Activated B cell treated with CpG ODN at 0.5 μM for 24 hours (primary cell): Measurements from ENCODE around the gene UGDH. TPM values are rescaled to one million over a fixed set of nuclear protein-coding genes. Genes with fewer than 3 reads are reported as not detected.

Experiments used
- ATAC-seq: fragments of 200-7000 bp; cut with Tn5 transposase; one replicate; pipeline ENCODE4 v1.10.0; 2021; ENCODE audit warnings: low read depth, mild to moderate bottlenecking, moderate library complexity
- CTCF ChIA-PET: fragments of 350-600 bp; sonication (Branson Sonifier 250); formaldehyde crosslinking; loops from one replicate; lab custom pipeline; 2021; ENCODE audit warnings: antibody characterized with exemption; lab: Charles Lee
- POLR2A ChIA-PET: fragments of 350-600 bp; sonication (Branson Sonifier 250); formaldehyde crosslinking; loops from one replicate; lab custom pipeline; 2021; ENCODE audit warnings: antibody characterized with exemption; lab: Charles Lee
- DNase-seq: peaks from one replicate; pipeline ENCODE4 v3.0.0; 2022
- H3K27ac Mint-ChIP-seq: one replicate; pipeline ENCODE4 v1.8.0; 2020; ENCODE audit warnings: mixed read lengths
- H3K27me3 Mint-ChIP-seq: one replicate; pipeline ENCODE4 v1.8.0; 2021; ENCODE audit warnings: mixed read lengths
- H3K36me3 Mint-ChIP-seq: one replicate; pipeline ENCODE4 v1.8.0; 2021; ENCODE audit warnings: low read depth, mixed read lengths
- H3K4me1 Mint-ChIP-seq: one replicate; pipeline ENCODE4 v1.8.0; 2021; ENCODE audit warnings: mixed read lengths
- H3K4me3 Mint-ChIP-seq: one replicate; pipeline ENCODE4 v1.8.0; 2020; ENCODE audit warnings: mild to moderate bottlenecking, mixed read lengths
- H3K9me3 Mint-ChIP-seq: one replicate; pipeline ENCODE4 v1.8.0; 2020; ENCODE audit warnings: mixed read lengths
- CTCF ChIP-seq: fragments of 200-600 bp; IDR thresholded peaks from one replicate; pipeline ENCODE4 v1.8.0; 2022; ENCODE audit warnings: antibody characterized with exemption, mild to moderate bottlenecking
- intact Hi-C: fragments of 100-400 bp; cut with micrococcal nuclease; formaldehyde crosslinking; loops from one replicate; pipeline ENCODE4 v1.15.1; 2024
- total RNA-seq: library from RNA; stranded (reverse); gene quantifications from 2 replicates; pipeline ENCODE4 v1.2.3, GENCODE V29; 2022

UGDH gene
- total RNA-seq, 1 donor from 2014 or later, result 43.3 TPM

GRCh38 chr4:39525822-39526690, 1.2 kb downstream of the UGDH start:
- CTCF ChIA-PET, result interaction anchor here (1.0 to 2.0 kb wide), 2 partner anchors 57 to 112 kb away, joined by 4 to 5 read pairs; partner anchors contain the start of gene SMIM14
- intact Hi-C loops, result loop anchor here (2.0 kb wide), 1 partner anchor 67 kb away; the partner anchor contains the start of genes LIAS and RPL9
- no peak for TF ChIP-seq CTCF
- Mint-ChIP-seq H3K27ac (peak overlapping the region; percentile 83), H3K36me3 (peaks cover 14% of the 10 kb centered on the region), H3K9me3 (peaks cover 3% of the 10 kb centered on the region), H3K27me3 (no peaks in the 10 kb centered on the region), H3K4me3 (peak overlapping the region; percentile 98), H3K4me1 (peaks cover 20% of the 10 kb centered on the region)
- POLR2A ChIA-PET, result interaction anchor here (0.5 to 2.8 kb wide), 6 partner anchors 99 to 182 kb away, joined by 3 to 113 read pairs (median 9); partner anchors contain the start of genes SMIM14 and UBE2K
- DNase-seq, result no peak
- no peak for ATAC-seq

GRCh38 chr4:39524161-39524957, 2.9 kb downstream of the UGDH start:
- intact Hi-C loops, result no loop called here
- POLR2A ChIA-PET, result interaction anchor here (0.5 to 1.2 kb wide), 9 partner anchors 29 to 527 kb away, joined by 3 to 11 read pairs (median 4); partner anchors contain the start of genes SMIM14 and UBE2K

GRCh38 chr4:39522068-39522467, 5.2 kb downstream of the UGDH start:
- no peak for ATAC-seq
- H3K27ac Mint-ChIP-seq, result no peak overlapping the region
- no peaks in the 10 kb centered on the region for H3K27me3 Mint-ChIP-seq
- peaks cover 13% of the 10 kb centered on the region for H3K4me1 Mint-ChIP-seq
- no peak for TF ChIP-seq CTCF
- CTCF ChIA-PET, result no interaction called here
- POLR2A ChIA-PET, result no interaction called here
- no peak for DNase-seq
- intact Hi-C loops, result no loop called here
- no peaks in the 10 kb centered on the region for H3K9me3 Mint-ChIP-seq
- H3K36me3 Mint-ChIP-seq, result peaks cover 11% of the 10 kb centered on the region
- no peak overlapping the region for H3K4me3 Mint-ChIP-seq

More at GRCh38 chr4:39524161-39524957, 2.9 kb downstream of the UGDH start:
- Mint-ChIP-seq H3K36me3 (peaks cover 10% of the 10 kb centered on the region), H3K27me3 (no peaks in the 10 kb centered on the region), H3K4me3 (no peak overlapping the region), H3K27ac (no peak overlapping the region), H3K4me1 (peaks cover 20% of the 10 kb centered on the region), H3K9me3 (no peaks in the 10 kb centered on the region)
- ATAC-seq (no peak), DNase-seq (no peak)
- CTCF ChIA-PET, result no interaction called here
- TF ChIP-seq CTCF, result no peak

GRCh38 chr4:39521253-39521919, 5.9 kb downstream of the UGDH start:
- no peak overlapping the region for H3K27ac Mint-ChIP-seq
- no peak overlapping the region for H3K4me3 Mint-ChIP-seq
- peaks cover 9% of the 10 kb centered on the region for H3K36me3 Mint-ChIP-seq
- DNase-seq (no peak), ATAC-seq (no peak)
- H3K9me3 Mint-ChIP-seq, result no peaks in the 10 kb centered on the region
- intact Hi-C loops, result no loop called here
- ChIA-PET CTCF (no interaction called here), POLR2A (no interaction called here)
- no peaks in the 10 kb centered on the region for H3K27me3 Mint-ChIP-seq
- peaks cover 8% of the 10 kb centered on the region for H3K4me1 Mint-ChIP-seq
- TF ChIP-seq CTCF, result no peak
